GM13976 (cell line): ENCODE results near the gene LHFPL4.
A peak's percentile ranks its signal among the peaks of the same experiment; 100 is the strongest.
"Not testable (repeated sequence)": the region's sequence is repeated elsewhere in the genome, so short reads cannot be mapped to it uniquely, and the experiment has no call there.

Experiments
- DNase-seq: peaks from one replicate; pipeline ENCODE4 v3.0.0; 2012; ENCODE audit warnings: low spot score
- in situ Hi-C: fragments of 300-500 bp; cut with MboI; formaldehyde crosslinking; loops from one replicate; pipeline ENCODE4 v1.12.0; 2022; ENCODE audit warnings: low sequenced_read_pairs, mixed read lengths, inconsistent platforms; ENCODE audit not compliant: unreplicated experiment
- TF ChIP-seq, protein P1 (sequence below): IDR thresholded peaks from 2 replicates; pipeline ENCODE4 v1.5.1; 2012; ENCODE audit warnings: borderline replicate concordance, mild to moderate bottlenecking; ENCODE audit not compliant: insufficient read depth; ENCODE audit errors: extremely low read depth, missing control alignments, control extremely low read depth

Gene LHFPL4

GRCh38 chr3:9553021-9553947, at the start of gene LHFPL4:
Gene LHFPL4 (minus strand): TSS chr3:9553822. CDS start chr3:9552679, 1,143 bp downstream.
- TF ChIP-seq, protein P1, sequence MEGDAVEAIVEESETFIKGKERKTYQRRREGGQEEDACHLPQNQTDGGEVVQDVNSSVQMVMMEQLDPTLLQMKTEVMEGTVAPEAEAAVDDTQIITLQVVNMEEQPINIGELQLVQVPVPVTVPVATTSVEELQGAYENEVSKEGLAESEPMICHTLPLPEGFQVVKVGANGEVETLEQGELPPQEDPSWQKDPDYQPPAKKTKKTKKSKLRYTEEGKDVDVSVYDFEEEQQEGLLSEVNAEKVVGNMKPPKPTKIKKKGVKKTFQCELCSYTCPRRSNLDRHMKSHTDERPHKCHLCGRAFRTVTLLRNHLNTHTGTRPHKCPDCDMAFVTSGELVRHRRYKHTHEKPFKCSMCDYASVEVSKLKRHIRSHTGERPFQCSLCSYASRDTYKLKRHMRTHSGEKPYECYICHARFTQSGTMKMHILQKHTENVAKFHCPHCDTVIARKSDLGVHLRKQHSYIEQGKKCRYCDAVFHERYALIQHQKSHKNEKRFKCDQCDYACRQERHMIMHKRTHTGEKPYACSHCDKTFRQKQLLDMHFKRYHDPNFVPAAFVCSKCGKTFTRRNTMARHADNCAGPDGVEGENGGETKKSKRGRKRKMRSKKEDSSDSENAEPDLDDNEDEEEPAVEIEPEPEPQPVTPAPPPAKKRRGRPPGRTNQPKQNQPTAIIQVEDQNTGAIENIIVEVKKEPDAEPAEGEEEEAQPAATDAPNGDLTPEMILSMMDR, result no peak
- peak; percentile 32 for DNase-seq
- in situ Hi-C loops, result no loop called here

- TF ChIP-seq, protein P1, result no peak
- DNase-seq, result no peak
- in situ Hi-C loops, result no loop called here
Measured at GRCh38 chr3:9602620-9603019, 49.0 kb upstream of the LHFPL4 start.

GRCh38 chr3:9601006-9601581, 47.5 kb upstream of the LHFPL4 start:
- in situ Hi-C loops, DNase-seq: not testable (repeated sequence)

DNA sequence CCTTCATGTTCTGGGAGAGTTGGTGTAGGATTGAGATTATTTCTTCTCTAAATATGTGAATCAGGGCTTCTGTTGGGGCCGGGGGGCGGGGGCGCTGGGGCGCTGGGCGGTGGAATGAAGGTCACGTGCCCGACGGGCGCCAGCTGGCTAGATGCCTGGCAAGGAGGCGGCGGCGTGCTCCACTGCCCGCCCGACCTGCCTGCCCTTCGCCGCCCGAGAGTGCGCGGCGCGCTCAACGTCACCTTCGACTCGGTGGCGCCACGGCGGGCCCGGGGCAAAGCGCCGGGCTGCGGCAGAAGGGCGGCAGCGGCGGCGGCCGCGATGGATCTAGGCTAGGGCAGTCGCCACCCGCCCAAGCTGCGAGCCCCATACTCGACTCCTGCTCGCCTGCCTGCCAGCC, 47.0 kb upstream of the LHFPL4 start:
- in situ Hi-C loops, result no loop called here
- DNase-seq, result no peak
- TF ChIP-seq, protein P1, result no peak

DNA sequence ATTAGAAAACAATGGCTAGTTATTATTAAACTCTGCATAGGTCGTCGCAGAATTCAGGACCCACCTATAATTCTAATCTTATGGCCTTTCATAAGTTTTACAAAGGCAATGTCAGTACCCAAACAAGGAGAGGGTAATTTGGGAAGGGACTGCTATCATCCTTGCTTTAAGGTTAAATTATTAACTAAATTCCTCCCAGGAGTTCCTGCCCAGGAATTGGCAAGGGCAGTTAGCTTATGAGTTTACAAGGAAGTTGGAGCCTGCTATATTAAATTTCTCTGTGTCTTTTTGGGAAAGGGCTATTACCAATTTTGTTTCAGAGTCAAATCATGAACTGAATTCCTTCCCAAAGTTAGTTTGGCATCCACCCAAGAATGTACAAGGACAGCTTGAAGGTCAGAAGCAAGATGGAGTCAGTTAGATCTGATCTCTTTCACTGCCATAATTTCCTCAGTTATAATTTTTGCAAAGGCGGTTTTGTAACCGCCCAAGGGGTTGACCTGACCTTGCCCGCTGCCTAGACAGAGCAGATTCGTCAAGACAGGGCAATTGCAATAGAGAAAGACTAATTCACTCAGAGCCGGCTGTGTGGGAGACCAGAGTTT, 45.3 kb upstream of the LHFPL4 start:
- no peak for DNase-seq
- in situ Hi-C loops, result no loop called here
- TF ChIP-seq, protein P1, result no peak

DNA sequence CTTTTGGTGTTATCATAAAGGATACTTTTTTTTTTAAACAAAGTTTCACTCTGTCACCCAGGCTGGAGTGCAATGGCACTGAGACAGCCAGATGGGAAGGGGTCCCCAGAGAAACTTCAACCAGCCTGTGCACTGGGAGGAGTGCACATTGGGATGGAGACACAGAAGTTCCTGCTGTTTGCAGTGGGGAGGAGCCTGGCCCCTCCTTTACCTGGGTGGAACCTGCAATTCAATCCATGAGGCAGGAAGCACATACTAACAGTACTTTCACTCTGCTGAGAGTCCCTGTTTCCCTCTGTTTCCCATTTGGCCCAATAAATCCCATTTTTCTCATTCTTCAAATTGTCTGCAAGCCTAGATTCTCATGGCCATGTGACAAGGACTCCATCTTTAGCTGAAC, 42.3 kb upstream of the LHFPL4 start:
- DNase-seq, result no peak
- in situ Hi-C loops, result no loop called here
- TF ChIP-seq, protein P1, result no peak

- in situ Hi-C loops, DNase-seq: not testable (repeated sequence)
Measured at GRCh38 chr3:9591781-9592180, 38.2 kb upstream of the LHFPL4 start.
